IMR-90 (cell line): ENCODE data around the gene RHPN2. TPM values are rescaled to one million over a fixed set of nuclear protein-coding genes. Genes with fewer than 3 reads are reported as not detected.

Experiments used
- ATAC-seq: fragments of 200-7000 bp; cut with Tn5 transposase; 2 replicates; pipeline ENCODE4 v1.9.1; 2020; ENCODE audit warnings: low read depth, mild to moderate bottlenecking, moderate library complexity
- BruUV-seq: library from RNA; stranded (reverse); fragments of 400-500 nt; replicated peaks from 2 replicates; lab custom pipeline; 2021; lab: Mats Ljungman, UMichigan
- CTCF ChIA-PET: fragments of 300-600 bp; formaldehyde crosslinking; extraction: SDS; loops from one replicate; lab custom pipeline; 2021; ENCODE audit warnings: antibody characterized with exemption; lab: Yijun Ruan, JAX
- POLR2A ChIA-PET: fragments of 300-600 bp; sonication (Branson Sonifier 250); formaldehyde crosslinking; loops from one replicate; lab custom pipeline; 2022; ENCODE audit warnings: antibody characterized with exemption; ENCODE audit not compliant: unreplicated experiment; lab: Charles Lee
- DNase-seq: peaks from one replicate; pipeline ENCODE4 v3.0.0; 2013
- H2AFZ ChIP-seq: replicated peaks from 2 replicates; pipeline ENCODE3; 2013; ENCODE audit warnings: low read length, mild to moderate bottlenecking; ENCODE audit not compliant: poor library complexity
- H2AK5ac ChIP-seq: 2 replicates; pipeline ENCODE4 v1.6.1; 2013; ENCODE audit warnings: low read depth, low read length, inconsistent platforms
- H2AK9ac ChIP-seq: replicated peaks from 2 replicates; pipeline ENCODE3; 2013; ENCODE audit warnings: mild to moderate bottlenecking, low read depth, low read length, moderate library complexity; ENCODE audit not compliant: poor library complexity
- H2BK120ac ChIP-seq: 2 replicates; pipeline ENCODE4 v1.6.1; 2013; ENCODE audit warnings: low read depth, low read length, inconsistent platforms
- H2BK15ac ChIP-seq: 3 replicates; pipeline ENCODE4 v1.6.1; 2013; ENCODE audit warnings: low read depth, low read length, inconsistent platforms
- H2BK20ac ChIP-seq: 2 replicates; pipeline ENCODE4 v1.6.1; 2013; ENCODE audit warnings: low read depth, mild to moderate bottlenecking, inconsistent platforms, low read length, moderate library complexity
- H2BK5ac ChIP-seq: 2 replicates; pipeline ENCODE4 v1.6.1; 2013; ENCODE audit warnings: mild to moderate bottlenecking, low read depth, low read length, inconsistent platforms; ENCODE audit not compliant: poor library complexity, severe bottlenecking
- H3K14ac ChIP-seq: replicated peaks from 2 replicates; pipeline ENCODE4 v1.6.1; 2013; ENCODE audit warnings: low read depth, low read length, inconsistent platforms
- H3K18ac ChIP-seq: 2 replicates; pipeline ENCODE4 v1.6.1; 2013; ENCODE audit warnings: low read depth, low read length, control low read depth
- H3K23ac ChIP-seq: 2 replicates; pipeline ENCODE4 v1.6.1; 2013; ENCODE audit warnings: low read depth, low read length, inconsistent platforms
- H3K27ac ChIP-seq: 2 replicates; pipeline ENCODE4 v1.5.1; 2013; ENCODE audit warnings: mild to moderate bottlenecking, control low read depth, low read length; ENCODE audit not compliant: insufficient read depth
- H3K27me3 ChIP-seq: 2 replicates; pipeline ENCODE4 v1.6.1; 2013; ENCODE audit warnings: low read length; ENCODE audit not compliant: control insufficient read depth, insufficient read depth
- H3K36me3 ChIP-seq: 2 replicates; pipeline ENCODE4 v1.6.1; 2013; ENCODE audit warnings: low read length, mixed read lengths; ENCODE audit not compliant: control insufficient read depth, insufficient read depth
- H3K4ac ChIP-seq: 2 replicates; pipeline ENCODE4 v1.6.1; 2013; ENCODE audit warnings: low read depth, low read length, inconsistent platforms
- H3K4me1 ChIP-seq: 2 replicates; pipeline ENCODE4 v1.6.1; 2013; ENCODE audit warnings: low read length, mixed read lengths; ENCODE audit not compliant: control insufficient read depth, insufficient read depth
- H3K4me2 ChIP-seq: 2 replicates; pipeline ENCODE4 v1.6.1; 2013; ENCODE audit warnings: low read depth, mild to moderate bottlenecking, control low read depth, low read length, moderate library complexity
- H3K4me3 ChIP-seq: 2 replicates; pipeline ENCODE4 v1.5.1; 2013; ENCODE audit warnings: low read depth, mild to moderate bottlenecking, control low read depth, low read length, moderate library complexity; ENCODE audit not compliant: insufficient read depth
- H3K56ac ChIP-seq: 2 replicates; pipeline ENCODE4 v1.6.1; 2013; ENCODE audit warnings: low read length, inconsistent platforms; ENCODE audit not compliant: insufficient read depth; ENCODE audit errors: extremely low read depth
- H3K79me1 ChIP-seq, 2 experiments: 2 replicates each; pipeline ENCODE4 v1.6.1; 2013; ENCODE audit warnings: low read length in 2 of 2, inconsistent platforms in 1 of 2, low read depth in 1 of 2
- H3K9ac ChIP-seq: 2 replicates; pipeline ENCODE4 v1.6.1; 2013; ENCODE audit warnings: low read depth, low read length, control low read depth
- H3K9me1 ChIP-seq: 2 replicates; pipeline ENCODE4 v1.6.1; 2013; ENCODE audit warnings: low read length, inconsistent platforms; ENCODE audit not compliant: insufficient read depth
- H3K9me3 ChIP-seq: 2 replicates; pipeline ENCODE4 v1.6.1; 2013; ENCODE audit warnings: low read length; ENCODE audit not compliant: control insufficient read depth, insufficient read depth
- H4K20me1 ChIP-seq: 2 replicates; pipeline ENCODE4 v1.6.1; 2013; ENCODE audit warnings: low read length, inconsistent platforms; ENCODE audit not compliant: insufficient read depth
- H4K5ac ChIP-seq: 2 replicates; pipeline ENCODE4 v1.6.1; 2013; ENCODE audit warnings: mild to moderate bottlenecking, low read depth, low read length, control low read depth
- H4K8ac ChIP-seq, 2 experiments: 2 replicates each; pipeline ENCODE4 v1.6.1; 2013; ENCODE audit warnings: low read depth in 2 of 2, low read length in 2 of 2, control low read depth in 1 of 2, inconsistent platforms in 1 of 2
- H4K91ac ChIP-seq: 2 replicates; pipeline ENCODE4 v1.6.1; 2013; ENCODE audit warnings: low read depth, low read length, inconsistent platforms; ENCODE audit not compliant: insufficient read depth
- BHLHE40 ChIP-seq: fragments of 150-350 bp; IDR thresholded peaks from 2 replicates; pipeline ENCODE4 v1.6.1; 2016; ENCODE audit warnings: mild to moderate bottlenecking, low read depth, low read length
- CHD1 ChIP-seq: IDR thresholded peaks from 2 replicates; pipeline ENCODE4 v1.6.1; 2012; ENCODE audit warnings: low read depth, low read length, improper control_type of control experiment
- FOS ChIP-seq: fragments of 150-350 bp; IDR thresholded peaks from 2 replicates; pipeline ENCODE4 v1.6.1; 2016; ENCODE audit warnings: low read depth, low read length
- MAFK ChIP-seq: IDR thresholded peaks from 2 replicates; pipeline ENCODE4 v1.6.1; 2012; ENCODE audit warnings: low read depth, low read length, improper control_type of control experiment
- MXI1 ChIP-seq: IDR thresholded peaks from 2 replicates; pipeline ENCODE4 v1.6.1; 2012; ENCODE audit warnings: low read depth, mild to moderate bottlenecking, low read length, moderate library complexity, borderline replicate concordance
- POLR2A ChIP-seq: IDR thresholded peaks from 2 replicates; pipeline ENCODE4 v1.6.1; 2012; ENCODE audit warnings: mild to moderate bottlenecking, low read depth, low read length
- RAD21 ChIP-seq: IDR thresholded peaks from 2 replicates; pipeline ENCODE4 v1.6.1; 2012; ENCODE audit warnings: low read length, improper control_type of control experiment
- RCOR1 ChIP-seq: IDR thresholded peaks from 2 replicates; pipeline ENCODE4 v1.6.1; 2012; ENCODE audit warnings: mild to moderate bottlenecking, low read length, improper control_type of control experiment; ENCODE audit not compliant: insufficient replicate concordance
- SMC3 ChIP-seq: fragments of 150-350 bp; IDR thresholded peaks from 2 replicates; pipeline ENCODE4 v1.6.1; 2016; ENCODE audit warnings: low read depth, mild to moderate bottlenecking, antibody characterized with exemption, low read length, moderate library complexity
- USF2 ChIP-seq: fragments of 150-350 bp; IDR thresholded peaks from 2 replicates; pipeline ENCODE4 v1.6.1; 2017; ENCODE audit warnings: mild to moderate bottlenecking, antibody characterized with exemption, low read length, low read depth
- WGBS, 2 experiments: methylation state at CpG; one replicate each; pipeline versions ENCODE4 v1.1.5 to v1.1.7; 2013; ENCODE audit warnings: missing lambda C conversion rate in 2 of 2; ENCODE audit not compliant: insufficient read length in 1 of 2; ENCODE audit errors: extremely low coverage in 2 of 2; 5-methylcytosine and 5-hydroxymethylcytosine counted together
- dilution Hi-C: fragments of 300-500 bp; cut with HindIII; formaldehyde crosslinking; loops from one replicate; pipeline ENCODE4 v1.14.3; 2018; ENCODE audit warnings: low sequenced_read_pairs; ENCODE audit not compliant: unreplicated experiment
- in situ Hi-C: fragments of 300-500 bp; cut with MboI; formaldehyde crosslinking; loops from 3 replicates; pipeline ENCODE4 v1.14.3; 2019; ENCODE audit warnings: low sequenced_read_pairs, inconsistent platforms, mixed read lengths
- intact Hi-C: fragments of 100-400 bp; cut with micrococcal nuclease; formaldehyde crosslinking; loops from 2 replicates; pipeline ENCODE4 v1.10.0; 2022
- polyA plus RNA-seq, 3 experiments: library from polyadenylated mRNA; depleted of rRNA; stranded (reverse); fragments of >200 nt; gene quantifications; 2 replicates each; pipeline ENCODE4 v1.2.3, GENCODE V29; 2012; ENCODE audit warnings: low replicate concordance in 1 of 3
- total RNA-seq: library from RNA; depleted of rRNA; stranded (reverse); fragments of >200 nt; gene quantifications from 2 replicates; pipeline ENCODE4 v1.2.3, GENCODE V29; 2012

The RHPN2 gene
- total and polyA plus RNA-seq, 2 of the 4 experiments (the other 2 are of a cell fraction): 2.3 to 4.0 TPM

- no peak overlapping the region for H3K14ac ChIP-seq
- ChIA-PET POLR2A (no interaction called here), CTCF (interaction anchor here (0.9 kb wide), 1 partner anchor 71 kb away, joined by 3 read pairs; no protein-coding TSS in a partner anchor)
- H3K9me1 ChIP-seq: no peaks in the 10 kb centered on the region; the same call in 1 of the 2 replicates
- WGBS, 2 experiments: no CpG with 5 or more reads among the region's 9 CpGs
- BruUV-seq: no TSS peak
- intact Hi-C loops: no loop called here
- no peak for ATAC-seq
- H3K18ac ChIP-seq: no peak overlapping the region
- H4K5ac ChIP-seq: no peak overlapping the region
- H3K36me3 ChIP-seq: peaks cover 22% of the 10 kb centered on the region
- no peak overlapping the region for H4K91ac ChIP-seq
- H3K27ac ChIP-seq: no peak overlapping the region
- no peak overlapping the region for H3K4me2 ChIP-seq
- H3K23ac ChIP-seq: no peak overlapping the region
- no peaks in the 10 kb centered on the region for H3K4me1 ChIP-seq
- no peak overlapping the region for H2BK15ac ChIP-seq
- TF ChIP-seq MXI1 (no peak), USF2 (no peak), MAFK (no peak), RAD21 (no peak), FOS (no peak), POLR2A (no peak), RCOR1 (no peak), CHD1 (no peak), SMC3 (no peak), BHLHE40 (no peak)
- H2AK9ac ChIP-seq: no peak overlapping the region
- peaks cover 18 to 43% of the 10 kb centered on the region in 2 experiments for H3K79me1 ChIP-seq
- no peak for DNase-seq
- H3K9me3 ChIP-seq: no peaks in the 10 kb centered on the region
- no peak overlapping the region for H3K4ac ChIP-seq
- no peaks in the 10 kb centered on the region for H3K27me3 ChIP-seq
- in situ Hi-C loops: no loop called here
- H2BK5ac ChIP-seq: no peak overlapping the region
- H3K4me3 ChIP-seq: no peak overlapping the region
- dilution Hi-C loops: no loop called here
- H4K20me1 ChIP-seq: no peaks in the 10 kb centered on the region
- no peak overlapping the region for H4K8ac ChIP-seq
- no peak overlapping the region for H2AFZ ChIP-seq
- H2BK20ac ChIP-seq: no peak overlapping the region
- H3K56ac ChIP-seq: no peak overlapping the region
- H2BK120ac ChIP-seq: no peak overlapping the region
- H3K9ac ChIP-seq: no peak overlapping the region
- no peak overlapping the region for H2AK5ac ChIP-seq
Observed at GRCh38 chr19:32966750-32967149, 97.9 kb downstream of the RHPN2 start.
